GM10266 (cell line): Measurements from ENCODE around the gene OXTR.

Source experiments
- DNase-seq: peaks from one replicate; pipeline ENCODE4 v3.0.0; 2012; ENCODE audit errors: extremely low spot score
- CTCF ChIP-seq: IDR thresholded peaks from 2 replicates; pipeline ENCODE4 v1.5.1; 2012; ENCODE audit warnings: mild to moderate bottlenecking, low read depth; ENCODE audit not compliant: control insufficient read depth, insufficient read depth; ENCODE audit errors: missing control alignments

Gene OXTR

GRCh38 chr3:8800016-8800415 lies 30.6 kb upstream of the OXTR start:
- DNase-seq = no peak
- no peak for TF ChIP-seq CTCF

- no peak for DNase-seq
- TF ChIP-seq CTCF = no peak
Observed at GRCh38 chr3:8794247-8794646, 24.8 kb upstream of the OXTR start.

GRCh38 chr3:8793242-8793641 lies 23.8 kb upstream of the OXTR start:
- TF ChIP-seq CTCF = no peak
- DNase-seq = no peak

- DNase-seq = no peak
- TF ChIP-seq CTCF = no peak
Observed at GRCh38 chr3:8790529-8790928, 21.1 kb upstream of the OXTR start.

GRCh38 chr3:8784676-8785435 lies 15.4 kb upstream of the OXTR start:
- TF ChIP-seq CTCF = no peak
- no peak for DNase-seq

- no peak for DNase-seq
Observed at GRCh38 chr3:8780279-8780678, 10.9 kb upstream of the OXTR start.

More at GRCh38 chr3:8780279-8780678, 10.9 kb upstream of the OXTR start:
- no peak for TF ChIP-seq CTCF
